Stimulated activated CD4-positive, alpha-beta T cell treated with anti-CD3 and anti-CD28 coated beads, Interleukin-2, amount 100 ng/mL, for 48 hours (primary cell): ENCODE measurements around the gene PLEKHO2.

ENCODE experiments used
- DNase-seq, 2 donors: peaks; one replicate each; pipeline ENCODE4 v3.0.0-alpha.2; 2020

The PLEKHO2 gene

DNA sequence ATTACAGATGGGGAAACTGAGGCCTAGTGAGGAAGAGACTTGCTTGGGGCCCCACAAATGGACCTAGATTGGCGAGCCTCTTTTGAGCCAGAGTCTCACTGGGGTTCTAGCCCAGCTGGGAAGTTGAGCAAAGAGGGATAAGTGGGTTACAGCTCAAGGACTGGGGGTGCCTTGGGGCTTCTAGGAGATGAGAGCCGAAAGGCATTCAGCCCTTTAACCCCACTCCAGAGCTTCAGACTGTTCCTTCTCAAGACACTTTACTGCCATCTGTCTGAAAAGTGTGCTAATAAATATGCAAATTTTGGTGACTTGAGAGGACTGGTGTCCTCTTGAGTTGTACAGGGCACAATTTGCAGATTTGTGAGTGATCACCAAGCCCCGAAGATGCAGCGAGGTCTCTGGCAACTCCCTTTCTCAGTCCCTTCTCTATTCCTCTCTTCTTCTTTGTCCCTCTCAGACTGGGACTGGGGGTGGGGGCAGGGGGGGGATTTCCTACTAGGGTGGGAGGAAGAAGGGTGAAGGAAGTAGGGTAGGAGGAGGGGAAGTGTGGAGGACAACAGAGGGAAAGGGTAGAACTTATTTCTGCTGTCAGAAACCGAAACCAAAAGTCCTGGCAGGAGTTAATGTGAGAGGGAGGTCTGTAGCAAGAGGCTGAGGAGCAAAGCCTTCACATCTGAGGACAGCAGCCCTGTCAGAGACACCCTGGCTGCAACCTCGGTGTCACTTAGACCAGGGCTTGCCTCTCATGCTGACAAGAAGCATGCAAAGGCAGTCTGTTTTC, 53.8 kb downstream of the PLEKHO2 start:
- no peak for DNase-seq

- no peak for DNase-seq
Observed at GRCh38 chr15:64896371-64897069, 54.8 kb downstream of the PLEKHO2 start.

- DNase-seq: no peak
Observed at GRCh38 chr15:64897345-64897985, 55.8 kb downstream of the PLEKHO2 start.

- no peak for DNase-seq
Observed at GRCh38 chr15:64898406-64898805, 56.7 kb downstream of the PLEKHO2 start.

DNA sequence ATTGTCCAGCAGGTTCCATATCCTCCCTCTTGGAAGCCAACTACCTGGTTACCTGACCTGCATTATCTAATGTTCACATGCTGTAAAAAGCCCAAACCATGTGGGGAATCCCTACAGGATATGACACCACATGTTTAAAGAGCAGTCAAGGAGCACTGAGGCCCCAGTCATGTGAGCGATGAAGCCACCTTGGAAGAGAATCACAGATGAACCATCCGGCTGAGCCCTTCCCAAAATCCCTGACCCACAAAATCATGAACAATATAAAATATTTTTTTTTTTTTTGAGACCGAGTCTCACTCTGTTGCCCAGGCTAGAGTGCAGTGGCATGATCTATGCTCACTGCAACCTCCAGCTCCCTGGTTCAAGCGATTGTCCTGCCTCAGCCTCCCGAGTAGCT, 59.4 kb downstream of the PLEKHO2 start:
- DNase-seq: no peak

DNA sequence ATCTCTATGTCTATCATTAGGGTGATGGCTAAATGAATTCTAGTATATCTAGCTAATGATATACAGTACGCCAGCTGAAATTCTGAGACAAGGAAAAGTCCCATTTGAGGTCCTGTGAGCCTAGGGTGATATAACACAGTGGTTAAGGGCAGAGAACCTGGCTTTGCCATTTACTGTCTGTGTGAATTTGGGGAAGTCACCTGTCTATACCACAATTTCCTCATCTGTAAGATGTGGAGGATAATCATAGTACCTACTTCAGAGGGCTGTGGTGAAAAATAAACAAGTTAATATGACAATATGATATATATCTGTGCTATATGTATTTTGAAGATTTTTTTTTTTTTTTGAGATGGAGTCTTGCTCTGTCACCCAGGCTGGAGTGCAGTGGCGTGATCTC, 60.2 kb downstream of the PLEKHO2 start:
- no peak for DNase-seq

- no peak for DNase-seq
Observed at GRCh38 chr15:64902863-64903262, 61.1 kb downstream of the PLEKHO2 start.

GRCh38 chr15:64903326-64903950, 61.7 kb downstream of the PLEKHO2 start:
- DNase-seq: no peak

- no peak for DNase-seq
Observed at GRCh38 chr15:64904189-64904588, 62.5 kb downstream of the PLEKHO2 start.

- DNase-seq: peak; percentile 73 to 79
Observed at GRCh38 chr15:64905119-64905831, 63.6 kb downstream of the PLEKHO2 start.

GRCh38 chr15:64905941-64906340, 64.2 kb downstream of the PLEKHO2 start:
- DNase-seq: no peak

GRCh38 chr15:64906402-64906801, 64.7 kb downstream of the PLEKHO2 start:
- no peak for DNase-seq

GRCh38 chr15:64907991-64908390, 66.3 kb downstream of the PLEKHO2 start:
- DNase-seq: no peak

DNA sequence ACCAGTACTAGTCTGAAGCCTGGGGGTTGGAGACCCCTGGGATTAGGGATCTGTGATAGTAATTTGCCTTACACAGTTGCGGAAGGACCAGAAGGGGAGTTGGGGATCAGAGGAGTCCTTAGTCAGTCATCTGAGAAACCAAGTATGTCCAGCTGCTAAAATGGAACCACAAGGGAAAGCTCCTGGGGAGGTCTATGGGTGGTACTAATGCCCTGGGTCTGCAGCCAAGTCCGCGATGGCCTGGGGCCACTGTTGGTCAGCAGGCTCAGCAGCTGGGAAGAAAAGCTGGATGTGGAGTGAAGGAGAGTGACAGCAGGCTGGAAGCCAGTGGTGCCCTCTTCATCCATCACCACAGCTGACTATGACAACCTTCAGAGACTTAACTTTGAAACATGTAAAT, 67.8 kb downstream of the PLEKHO2 start:
- DNase-seq: no peak

DNA sequence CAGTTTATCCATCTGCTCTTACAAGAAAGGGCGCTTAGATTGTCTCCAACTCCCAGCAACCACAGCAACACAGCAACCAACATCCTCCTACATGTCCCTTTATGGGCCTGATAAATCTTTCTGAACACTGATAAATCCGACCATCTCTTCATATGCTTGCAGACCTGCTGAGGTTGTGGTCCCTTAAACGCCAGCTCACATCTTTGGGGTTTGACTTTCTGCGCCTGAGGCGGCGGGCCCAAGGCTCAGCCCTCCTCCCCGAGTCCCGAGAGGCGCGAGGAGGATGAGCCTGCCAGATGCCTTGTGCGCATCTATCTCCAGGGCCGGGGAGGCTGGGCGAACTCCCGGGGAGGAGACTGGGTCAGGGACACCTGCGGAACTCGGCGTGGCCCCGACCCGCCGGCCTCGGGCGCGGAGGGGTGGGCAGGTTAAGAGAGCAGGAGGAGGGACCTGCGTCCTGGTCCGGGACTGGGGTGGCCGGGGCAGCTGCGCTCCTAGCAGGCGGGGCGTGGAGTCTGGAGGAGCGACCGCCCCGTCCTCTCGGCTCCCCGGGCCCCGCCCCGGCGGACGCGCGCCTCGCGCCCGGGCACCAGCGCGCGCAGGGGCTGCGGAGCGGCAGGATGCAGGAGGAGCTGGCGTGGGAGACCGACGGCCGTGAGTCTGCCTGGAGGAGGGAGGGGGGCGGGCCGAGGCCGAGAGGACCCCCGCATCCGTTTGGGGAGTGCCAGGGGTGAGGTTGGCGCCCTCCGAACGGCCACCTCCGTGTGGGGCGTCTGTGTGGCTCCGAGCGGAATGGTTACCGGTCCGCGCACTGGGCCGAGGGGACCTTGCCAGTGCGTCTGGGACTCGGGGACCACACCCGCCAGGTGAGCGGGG, 69.8 kb downstream of the PLEKHO2 start, which contains the start of gene ANKDD1A:
Gene ANKDD1A (plus strand): TSS at position 592 of the 876 bp plus-strand sequence. CDS start 29 bp downstream, at position 621.
- peak; percentile 45 to 46 for DNase-seq

DNA sequence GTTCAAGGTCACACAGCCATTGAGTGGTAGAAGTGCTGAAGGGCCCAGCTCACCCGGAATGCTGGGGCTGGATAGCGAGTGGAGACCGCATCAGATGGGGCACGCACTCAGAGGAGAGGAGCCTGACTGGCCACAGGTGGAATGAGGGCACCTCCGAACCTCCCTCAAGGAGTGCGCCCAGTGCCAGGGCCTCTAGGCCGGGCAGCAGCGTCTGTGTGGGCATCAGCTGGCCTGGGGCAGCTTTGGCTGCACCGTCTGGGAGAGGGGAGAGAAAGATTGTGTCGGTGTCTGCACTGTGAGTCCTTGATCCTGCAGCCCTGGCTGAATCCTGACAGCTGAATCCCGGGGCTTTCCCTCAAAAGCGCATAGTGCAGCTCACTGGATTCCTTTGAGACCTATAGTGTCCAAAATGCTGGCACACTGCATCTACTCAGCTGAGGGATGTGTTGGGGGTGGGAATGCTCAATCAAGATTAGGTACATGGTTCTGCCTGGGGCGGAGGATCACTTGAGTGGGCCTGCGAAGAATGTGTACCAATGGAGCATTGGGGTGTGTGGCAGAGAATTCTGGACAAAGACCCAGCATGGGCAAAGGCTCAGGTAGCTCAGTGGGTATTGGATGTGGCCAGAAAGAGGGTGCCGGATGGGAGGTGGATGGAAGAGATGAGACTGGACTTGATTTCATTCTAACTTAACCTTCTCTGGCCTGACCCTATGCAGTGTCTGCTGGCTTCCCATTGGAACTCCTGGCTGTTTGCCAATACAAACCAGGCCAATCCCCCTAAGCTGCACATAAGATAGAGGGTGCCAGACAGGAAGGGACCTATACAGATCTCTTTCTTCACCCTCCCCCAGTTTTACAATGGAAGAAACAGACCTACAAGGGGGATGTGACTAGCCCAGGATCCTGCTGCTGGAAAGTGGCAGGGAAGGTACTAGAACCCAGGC, 70.9 kb downstream of the PLEKHO2 start:
- no peak for DNase-seq

DNA sequence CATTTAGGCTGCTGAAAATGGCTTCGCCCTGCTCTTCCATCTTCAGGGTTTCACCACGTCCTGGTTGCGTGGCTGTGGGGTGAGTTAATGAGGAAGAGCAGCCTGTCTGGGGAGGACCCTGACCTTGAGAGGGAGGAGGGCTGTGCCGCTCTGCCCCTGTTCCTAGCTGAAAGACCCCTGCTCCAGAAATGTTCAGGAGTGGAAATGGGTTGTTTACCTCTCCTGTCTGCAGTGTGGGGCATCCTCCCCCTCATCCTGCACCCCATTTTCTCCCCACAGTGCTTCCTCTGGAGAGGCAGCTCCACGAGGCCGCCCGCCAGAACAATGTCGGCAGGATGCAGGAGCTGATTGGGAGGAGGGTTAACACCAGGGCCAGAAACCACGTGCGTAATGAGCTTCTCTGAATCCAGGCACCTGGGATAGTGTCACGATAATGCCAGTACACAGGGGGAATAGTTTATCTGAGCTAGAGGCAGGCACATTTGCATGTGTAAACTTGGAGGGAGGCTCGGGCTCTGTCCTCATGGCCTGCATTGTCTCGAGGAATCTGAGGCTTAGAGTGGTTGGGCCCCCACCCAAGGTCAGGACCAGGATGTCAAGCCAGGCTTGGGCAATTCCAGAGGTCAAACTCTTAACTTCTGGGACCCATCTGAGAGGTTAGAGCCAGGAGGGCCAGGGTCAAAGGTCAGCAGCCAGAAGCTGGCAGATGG, 74.0 kb downstream of the PLEKHO2 start:
- DNase-seq: no peak

GRCh38 chr15:64916365-64916764, 74.7 kb downstream of the PLEKHO2 start:
- no peak for DNase-seq

GRCh38 chr15:64917211-64917610, 75.5 kb downstream of the PLEKHO2 start:
- no peak for DNase-seq
